Thoracic aorta (tissue), 2 donors: ENCODE results near the gene SCGN. TPM values are rescaled to one million over a fixed set of nuclear protein-coding genes. Genes with fewer than 3 reads are reported as not detected.

Source experiments
- ATAC-seq: fragments of 150-250 bp; one replicate; pipeline ENCODE4 v1.8.0; 2017; ENCODE audit warnings: low read depth; ENCODE audit not compliant: insufficient number of reproducible peaks, low FRiP score
- DNase-seq: peaks from one replicate; pipeline ENCODE4 v3.0.0-alpha.2; 2020; ENCODE audit warnings: low spot score
- H3K27ac ChIP-seq, 2 donors: fragments of 200-600 bp; sonication (generic); 1 replicate in 1 of 2; 2 replicates in 1 of 2; pipeline ENCODE4 v1.5.1; 2016; ENCODE audit warnings: mild to moderate bottlenecking in 2 of 2, moderate library complexity in 2 of 2
- H3K27me3 ChIP-seq: fragments of 200-600 bp; sonication (generic); replicated peaks from 2 replicates; pipeline ENCODE4 v1.6.0; 2016; ENCODE audit warnings: mild to moderate bottlenecking; ENCODE audit not compliant: insufficient read depth
- H3K36me3 ChIP-seq: fragments of 200-600 bp; sonication (generic); one replicate; pipeline ENCODE4 v1.5.1; 2016
- H3K4me1 ChIP-seq, 2 donors: fragments of 200-600 bp; sonication (generic); 1 replicate in 1 of 2; 2 replicates in 1 of 2; pipeline versions ENCODE4 v1.5.1 to v1.6.0; 2016; ENCODE audit warnings: low read depth in 2 of 2, mild to moderate bottlenecking in 1 of 2; ENCODE audit not compliant: control insufficient read depth in 1 of 2
- H3K4me3 ChIP-seq: fragments of 200-600 bp; sonication (generic); 2 replicates; pipeline ENCODE4 v1.5.1; 2016; ENCODE audit warnings: mild to moderate bottlenecking
- H3K9me3 ChIP-seq: fragments of 200-600 bp; sonication (generic); 2 replicates; pipeline ENCODE4 v1.5.1; 2016
- CTCF ChIP-seq: fragments of 200-600 bp; sonication (generic); IDR thresholded peaks from one replicate; pipeline ENCODE4 v1.5.1; 2019; ENCODE audit warnings: antibody characterized with exemption
- total RNA-seq, 2 donors: library from RNA; depleted of rRNA; stranded (reverse); fragments of >200 nt; gene quantifications; one replicate each; pipeline versions ENCODE4 v1.1.0 to v1.2.3, GENCODE V29; 2016

The SCGN gene
- total RNA-seq, 2 donors from 2014 or later: 1.4 to 4.5 TPM

DNA sequence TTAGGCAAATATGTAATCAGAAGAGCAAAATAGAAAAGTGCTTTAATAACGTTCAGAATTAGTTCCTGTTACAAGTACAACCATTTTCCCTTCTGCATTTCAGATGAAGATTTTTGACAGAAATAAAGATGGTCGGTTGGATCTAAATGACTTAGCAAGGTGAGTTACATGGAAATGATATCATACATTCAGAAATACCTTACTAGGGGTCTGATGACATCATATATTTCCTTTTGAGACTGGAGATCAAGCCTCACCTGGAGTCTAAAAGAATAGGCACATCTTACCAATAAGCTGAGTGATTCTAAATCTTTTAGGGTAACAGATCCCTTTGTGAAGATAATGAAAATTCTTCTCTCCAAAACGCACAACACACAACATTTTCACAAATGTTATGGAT, 29.8 kb downstream of the SCGN start:
- no peaks in the 10 kb centered on the region for H3K36me3 ChIP-seq
- no peaks in the 10 kb centered on the region for H3K4me1 ChIP-seq
- no peak overlapping the region for H3K4me3 ChIP-seq
- DNase-seq (no peak), ATAC-seq (no peak)
- no peak for TF ChIP-seq CTCF
- no peak overlapping the region for H3K27ac ChIP-seq
- H3K27me3 ChIP-seq: no peaks in the 10 kb centered on the region
- H3K9me3 ChIP-seq: no peaks in the 10 kb centered on the region

- no peak for ATAC-seq
- TF ChIP-seq CTCF: no peak
- Histone ChIP-seq H3K4me3 (no peak overlapping the region), H3K27me3 (no peaks in the 10 kb centered on the region), H3K27ac (no peak overlapping the region), H3K9me3 (no peaks in the 10 kb centered on the region), H3K4me1 (no peaks in the 10 kb centered on the region), H3K36me3 (no peaks in the 10 kb centered on the region)
- DNase-seq: no peak
Observed at GRCh38 chr6:25682324-25682723, 30.3 kb downstream of the SCGN start.

GRCh38 chr6:25684565-25684964, 32.5 kb downstream of the SCGN start:
- H3K27me3 ChIP-seq: no peaks in the 10 kb centered on the region
- H3K27ac ChIP-seq: no peak overlapping the region
- no peak for DNase-seq
- no peak for ATAC-seq
- no peaks in the 10 kb centered on the region for H3K36me3 ChIP-seq
- TF ChIP-seq CTCF: no peak
- H3K4me3 ChIP-seq: no peak overlapping the region
- no peaks in the 10 kb centered on the region for H3K4me1 ChIP-seq
- H3K9me3 ChIP-seq: no peaks in the 10 kb centered on the region

- no peak overlapping the region for H3K27ac ChIP-seq
- no peaks in the 10 kb centered on the region for H3K36me3 ChIP-seq
- no peak for ATAC-seq
- H3K4me3 ChIP-seq: no peak overlapping the region
- H3K4me1 ChIP-seq: no peaks in the 10 kb centered on the region
- no peaks in the 10 kb centered on the region for H3K27me3 ChIP-seq
- TF ChIP-seq CTCF: no peak
- H3K9me3 ChIP-seq: no peaks in the 10 kb centered on the region
- no peak for DNase-seq
Observed at GRCh38 chr6:25685251-25685650, 33.2 kb downstream of the SCGN start.

- no peak for DNase-seq
- no peak for TF ChIP-seq CTCF
Observed at GRCh38 chr6:25685896-25686295, 33.9 kb downstream of the SCGN start.

More at GRCh38 chr6:25685896-25686295, 33.9 kb downstream of the SCGN start:
- H3K27ac ChIP-seq: no peak overlapping the region
- no peak overlapping the region for H3K4me3 ChIP-seq
- no peaks in the 10 kb centered on the region for H3K9me3 ChIP-seq
- no peaks in the 10 kb centered on the region for H3K36me3 ChIP-seq
- no peaks in the 10 kb centered on the region for H3K4me1 ChIP-seq
- no peak for ATAC-seq
- no peaks in the 10 kb centered on the region for H3K27me3 ChIP-seq
